ENCODE results near the gene DHRS7B.
"Not testable (repeated sequence)": the region's sequence is repeated elsewhere in the genome, so short reads cannot be mapped to it uniquely, and the experiment has no call there.

- not testable (repeated sequence) for TF ChIP-seq KDM1A (CRISPR knock-in tag; IDR thresholded peaks at IDR 0.05); ZNF782 (CRISPR knock-in tag; IDR thresholded peaks at IDR 0.05; ENCODE audit: borderline replicate concordance); ZZZ3 (CRISPR knock-in tag; IDR thresholded peaks at IDR 0.05; ENCODE audit: borderline replicate concordance); MTA1 (CRISPR knock-in tag; IDR thresholded peaks at IDR 0.05; ENCODE audit: borderline replicate concordance); ZNF160 (CRISPR knock-in tag; IDR thresholded peaks at IDR 0.05)
Observed at GRCh38 chr17:21144299-21144698, 17.5 kb downstream of the DHRS7B start.
